ENCODE measurements around the gene MYL3. TPM values are rescaled to one million over a fixed set of nuclear protein-coding genes. Genes with fewer than 3 reads are reported as not detected.
A peak's percentile ranks its signal among the peaks of the same experiment; 100 is the strongest.
"Not testable (repeated sequence)": the region's sequence is repeated elsewhere in the genome, so short reads cannot be mapped to it uniquely, and the experiment has no call there.

MYL3 gene
- total RNA-seq, 3 donors from 2014 or later (not counting 1 experiment from before 2014, with no cell fraction given) = not detected

DNA sequence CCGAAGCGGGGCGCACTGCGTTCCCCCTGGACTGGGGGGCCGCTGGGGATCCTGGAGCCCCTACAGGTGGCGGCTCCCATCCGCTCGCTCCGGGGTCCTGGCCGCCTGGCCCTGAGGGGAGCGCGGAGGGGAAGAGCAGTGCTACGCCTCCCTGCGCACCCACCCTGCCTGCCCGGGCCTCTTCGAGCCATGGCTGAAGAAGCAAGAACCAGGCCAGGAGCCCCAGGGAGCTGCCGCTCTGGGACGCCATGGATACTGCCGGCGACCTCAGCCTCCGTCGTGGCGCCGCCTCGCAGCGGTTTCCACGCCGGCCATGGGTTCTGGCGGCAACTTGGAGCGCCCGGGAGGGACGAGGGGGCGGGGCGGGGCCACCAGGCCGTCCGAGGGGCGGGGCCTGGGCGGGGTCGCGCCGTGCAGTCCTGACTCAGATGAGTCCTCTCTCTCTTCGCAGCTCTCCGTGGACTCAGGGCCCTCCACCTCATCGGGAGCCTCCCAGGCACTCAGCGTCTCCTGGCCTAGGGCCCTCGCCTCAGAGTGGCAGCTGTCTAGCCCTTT, 50.9 kb downstream of the MYL3 start:
- 5% methylated on average over 46 of the region's 46 CpGs for WGBS (ENCODE audit: insufficient coverage)
- peaks cover 14% of the 10 kb centered on the region for H3K4me1 ChIP-seq (ENCODE audit: control insufficient read depth, insufficient read depth, low read length)
- TF ChIP-seq, protein P1, sequence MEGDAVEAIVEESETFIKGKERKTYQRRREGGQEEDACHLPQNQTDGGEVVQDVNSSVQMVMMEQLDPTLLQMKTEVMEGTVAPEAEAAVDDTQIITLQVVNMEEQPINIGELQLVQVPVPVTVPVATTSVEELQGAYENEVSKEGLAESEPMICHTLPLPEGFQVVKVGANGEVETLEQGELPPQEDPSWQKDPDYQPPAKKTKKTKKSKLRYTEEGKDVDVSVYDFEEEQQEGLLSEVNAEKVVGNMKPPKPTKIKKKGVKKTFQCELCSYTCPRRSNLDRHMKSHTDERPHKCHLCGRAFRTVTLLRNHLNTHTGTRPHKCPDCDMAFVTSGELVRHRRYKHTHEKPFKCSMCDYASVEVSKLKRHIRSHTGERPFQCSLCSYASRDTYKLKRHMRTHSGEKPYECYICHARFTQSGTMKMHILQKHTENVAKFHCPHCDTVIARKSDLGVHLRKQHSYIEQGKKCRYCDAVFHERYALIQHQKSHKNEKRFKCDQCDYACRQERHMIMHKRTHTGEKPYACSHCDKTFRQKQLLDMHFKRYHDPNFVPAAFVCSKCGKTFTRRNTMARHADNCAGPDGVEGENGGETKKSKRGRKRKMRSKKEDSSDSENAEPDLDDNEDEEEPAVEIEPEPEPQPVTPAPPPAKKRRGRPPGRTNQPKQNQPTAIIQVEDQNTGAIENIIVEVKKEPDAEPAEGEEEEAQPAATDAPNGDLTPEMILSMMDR (IDR thresholded peaks at IDR 0.05) = no peak
- H3K4me3 Mint-ChIP-seq = peak overlapping the region; percentile 84
- no peaks in the 10 kb centered on the region for H3K36me3 ChIP-seq (ENCODE audit: control insufficient read depth, insufficient read depth, low read length)
- intact Hi-C loops (cut with micrococcal nuclease) = no loop called here
- H3K9me3 Mint-ChIP-seq = no peaks in the 10 kb centered on the region
- H3K4me3 ChIP-seq (ENCODE audit: low read length) = peak overlapping the region; percentile 37
- no peaks in the 10 kb centered on the region for H3K36me3 Mint-ChIP-seq
- ATAC-seq (peak; percentile 86 to 98 (median 90)), DNase-seq (peak; percentile 62 to 74)
- no peaks in the 10 kb centered on the region for H3K9me3 ChIP-seq (ENCODE audit: control insufficient read depth, insufficient read depth, low read length)
- no peak overlapping the region for H3K27ac ChIP-seq (ENCODE audit: low read length)
- peaks cover 3 to 17% of the 10 kb centered on the region in 2 donors for H3K27me3 Mint-ChIP-seq (ENCODE audit: low read depth in 2 of 2)
- H3K27me3 ChIP-seq (ENCODE audit: control insufficient read depth, insufficient read depth, low read length) = no peaks in the 10 kb centered on the region
- H3K27ac Mint-ChIP-seq = peak overlapping the region in 1 of 2 donors; percentile 57
- peaks cover 22 to 23% of the 10 kb centered on the region in 2 donors for H3K4me1 Mint-ChIP-seq

GRCh38 chr3:46811615-46812236, 51.5 kb downstream of the MYL3 start:
- DNase-seq (no peak), ATAC-seq (peak in 2 of 3 donors; percentile 12 to 19)
- no peaks in the 10 kb centered on the region for H3K9me3 ChIP-seq (ENCODE audit: control insufficient read depth, insufficient read depth, low read length)
- no peaks in the 10 kb centered on the region for H3K36me3 ChIP-seq (ENCODE audit: control insufficient read depth, insufficient read depth, low read length)
- no peak overlapping the region for H3K27ac ChIP-seq (ENCODE audit: low read length)
- no peak overlapping the region for H3K4me3 ChIP-seq (ENCODE audit: low read length)
- peaks cover 3 to 17% of the 10 kb centered on the region in 2 donors for H3K27me3 Mint-ChIP-seq (ENCODE audit: low read depth in 2 of 2)
- intact Hi-C loops (cut with micrococcal nuclease) = no loop called here
- 82% methylated on average over 15 of the region's 15 CpGs for WGBS (ENCODE audit: insufficient coverage)
- peak overlapping the region; percentile 58 for H3K4me3 Mint-ChIP-seq
- no peaks in the 10 kb centered on the region for H3K36me3 Mint-ChIP-seq
- TF ChIP-seq, protein P1 (IDR thresholded peaks at IDR 0.05) = no peak
- no peaks in the 10 kb centered on the region for H3K9me3 Mint-ChIP-seq
- no peak overlapping the region for H3K27ac Mint-ChIP-seq
- no peaks in the 10 kb centered on the region for H3K27me3 ChIP-seq (ENCODE audit: control insufficient read depth, insufficient read depth, low read length)
- peaks cover 14% of the 10 kb centered on the region for H3K4me1 ChIP-seq (ENCODE audit: control insufficient read depth, insufficient read depth, low read length)
- H3K4me1 Mint-ChIP-seq = peaks cover 22 to 23% of the 10 kb centered on the region in 2 donors

GRCh38 chr3:46808766-46809165, 54.5 kb downstream of the MYL3 start:
- DNase-seq; H3K27me3 ChIP-seq (ENCODE audit: control insufficient read depth, insufficient read depth, low read length); H3K4me3 Mint-ChIP-seq; H3K36me3 ChIP-seq (ENCODE audit: control insufficient read depth, insufficient read depth, low read length); H3K4me3 ChIP-seq (ENCODE audit: low read length); H3K9me3 ChIP-seq (ENCODE audit: control insufficient read depth, insufficient read depth, low read length); H3K27ac ChIP-seq (ENCODE audit: low read length); H3K9me3 Mint-ChIP-seq; H3K27me3 Mint-ChIP-seq (ENCODE audit: low read depth in 2 of 2); intact Hi-C loops (cut with micrococcal nuclease); H3K27ac Mint-ChIP-seq; H3K36me3 Mint-ChIP-seq: not testable (repeated sequence)
- H3K4me1 ChIP-seq (ENCODE audit: control insufficient read depth, insufficient read depth, low read length) = peaks cover 14% of the 10 kb centered on the region
- ATAC-seq = peak in 1 of 3 donors; percentile 29
- H3K4me1 Mint-ChIP-seq = peaks cover 22 to 23% of the 10 kb centered on the region in 2 donors
- 63% methylated on average over 6 of the region's 6 CpGs for WGBS (ENCODE audit: insufficient coverage)

Other genes starting within 250 kb of the MYL3 start
- 1 to 10 TPM in 1 of 3 donors, under 1 TPM in 2; 0.07 to 1.3 (median 0.70) TPM for gene ALS2CL, start 169.8 kb downstream of the MYL3 start, total RNA-seq
- not detected for gene TMIE, start 162.1 kb downstream of the MYL3 start, total RNA-seq
- gene PRSS50, start 145.6 kb downstream of the MYL3 start, total RNA-seq = under 1 TPM in 1 of 3 donors, not detected in 2; 0.16 TPM
- not detected for gene PTH1R, start 14.3 kb upstream of the MYL3 start, total RNA-seq
- 100 to 1,000 TPM; 104 to 114 (median 111) TPM for gene CCDC12, start 113.3 kb upstream of the MYL3 start, total RNA-seq
- gene NBEAL2, start 116.2 kb upstream of the MYL3 start, total RNA-seq = 100 to 1,000 TPM; 453 to 536 (median 532) TPM

Data from natural killer cell (primary cell).